ENCODE measurements around the gene GARIN1A. TPM values are rescaled to one million over a fixed set of nuclear protein-coding genes. Genes with fewer than 3 reads are reported as not detected.
"Not testable (repeated sequence)": the region's sequence is repeated elsewhere in the genome, so short reads cannot be mapped to it uniquely, and the experiment has no call there.

The GARIN1A gene
- total RNA-seq, 4 donors from 2014 or later = 0.18 to 8.3 (median 3.5) TPM

GRCh38 chr7:128672927-128673517, 930 bp downstream of the GARIN1A start:
- no peak for DNase-seq

GRCh38 chr7:128673571-128673970, 1.5 kb downstream of the GARIN1A start:
- no peak for TF ChIP-seq CTCF (IDR thresholded peaks at IDR 0.05)
- no peak for TF ChIP-seq POLR2A (IDR thresholded peaks at IDR 0.05)
- Histone ChIP-seq H3K27ac (no peak overlapping the region), H3K9me3 (no peaks in the 10 kb centered on the region), H3K4me1 (no peaks in the 10 kb centered on the region), H3K4me3 (no peak overlapping the region), H3K27me3 (no peaks in the 10 kb centered on the region), H3K36me3 (no peaks in the 10 kb centered on the region)
- DNase-seq = no peak

More at GRCh38 chr7:128672927-128673517, 930 bp downstream of the GARIN1A start:
- H3K4me1 ChIP-seq = no peaks in the 10 kb centered on the region
- no peaks in the 10 kb centered on the region for H3K9me3 ChIP-seq
- no peaks in the 10 kb centered on the region for H3K27me3 ChIP-seq
- TF ChIP-seq POLR2A (IDR thresholded peaks at IDR 0.05) (no peak), CTCF (IDR thresholded peaks at IDR 0.05) (peak in 3 of 6 experiments; percentile 7 to 8 (median 8))
- H3K4me3 ChIP-seq = no peak overlapping the region
- no peak overlapping the region for H3K27ac ChIP-seq
- H3K36me3 ChIP-seq = no peaks in the 10 kb centered on the region

DNA sequence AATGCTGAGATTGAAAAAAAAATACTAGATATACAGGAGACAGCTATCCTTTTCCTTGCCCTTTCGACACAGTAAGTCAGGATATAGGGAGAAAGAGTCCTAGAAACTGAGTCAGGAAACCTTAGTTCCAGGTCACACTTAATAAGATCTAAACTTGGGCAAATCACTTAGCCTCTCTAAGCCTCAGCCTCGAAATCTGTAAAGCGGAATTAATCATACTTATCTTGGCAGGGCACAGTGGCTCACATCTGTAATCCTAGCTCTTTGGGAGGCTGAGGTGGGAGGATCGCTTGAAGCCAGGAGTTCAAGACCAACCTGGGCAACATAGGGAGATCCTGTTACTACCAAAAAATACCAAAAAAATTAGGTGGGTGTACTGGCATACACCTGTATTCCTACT, 4.6 kb downstream of the GARIN1A start:
- Histone ChIP-seq H3K27me3 (no peaks in the 10 kb centered on the region), H3K9me3 (no peaks in the 10 kb centered on the region), H3K27ac (no peak overlapping the region), H3K4me1 (no peaks in the 10 kb centered on the region), H3K36me3 (no peaks in the 10 kb centered on the region), H3K4me3 (no peak overlapping the region)
- no peak for DNase-seq
- TF ChIP-seq POLR2A (IDR thresholded peaks at IDR 0.05) (no peak), CTCF (IDR thresholded peaks at IDR 0.05) (no peak)

DNA sequence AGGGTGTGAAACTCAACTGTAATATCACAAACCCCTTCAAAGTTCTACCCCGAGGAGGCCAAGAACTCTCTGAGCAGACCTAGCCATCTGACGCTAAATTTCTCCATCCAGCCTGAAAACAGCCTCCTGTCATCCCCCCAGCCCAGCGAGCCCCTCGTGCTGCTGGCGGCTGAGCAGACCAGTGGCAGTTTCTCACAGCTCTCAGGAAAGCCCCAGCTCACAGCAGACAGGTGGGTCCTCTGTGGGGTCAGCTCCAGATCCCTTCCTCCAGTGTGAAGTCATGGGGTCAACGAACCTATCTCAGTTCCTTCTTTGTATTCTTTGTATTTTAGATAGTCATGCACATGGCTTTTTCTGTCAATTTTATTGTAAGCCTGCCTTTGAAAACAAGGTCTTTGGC, 7.8 kb downstream of the GARIN1A start:
- Histone ChIP-seq H3K27ac (no peak overlapping the region), H3K4me1 (no peaks in the 10 kb centered on the region), H3K36me3 (peaks cover 0 to 6% (median 0%) of the 10 kb centered on the region in 3 donors), H3K9me3 (no peaks in the 10 kb centered on the region), H3K4me3 (no peak overlapping the region), H3K27me3 (no peaks in the 10 kb centered on the region)
- DNase-seq = no peak
- no peak for TF ChIP-seq CTCF (IDR thresholded peaks at IDR 0.05)
- TF ChIP-seq POLR2A (IDR thresholded peaks at IDR 0.05) = no peak

DNA sequence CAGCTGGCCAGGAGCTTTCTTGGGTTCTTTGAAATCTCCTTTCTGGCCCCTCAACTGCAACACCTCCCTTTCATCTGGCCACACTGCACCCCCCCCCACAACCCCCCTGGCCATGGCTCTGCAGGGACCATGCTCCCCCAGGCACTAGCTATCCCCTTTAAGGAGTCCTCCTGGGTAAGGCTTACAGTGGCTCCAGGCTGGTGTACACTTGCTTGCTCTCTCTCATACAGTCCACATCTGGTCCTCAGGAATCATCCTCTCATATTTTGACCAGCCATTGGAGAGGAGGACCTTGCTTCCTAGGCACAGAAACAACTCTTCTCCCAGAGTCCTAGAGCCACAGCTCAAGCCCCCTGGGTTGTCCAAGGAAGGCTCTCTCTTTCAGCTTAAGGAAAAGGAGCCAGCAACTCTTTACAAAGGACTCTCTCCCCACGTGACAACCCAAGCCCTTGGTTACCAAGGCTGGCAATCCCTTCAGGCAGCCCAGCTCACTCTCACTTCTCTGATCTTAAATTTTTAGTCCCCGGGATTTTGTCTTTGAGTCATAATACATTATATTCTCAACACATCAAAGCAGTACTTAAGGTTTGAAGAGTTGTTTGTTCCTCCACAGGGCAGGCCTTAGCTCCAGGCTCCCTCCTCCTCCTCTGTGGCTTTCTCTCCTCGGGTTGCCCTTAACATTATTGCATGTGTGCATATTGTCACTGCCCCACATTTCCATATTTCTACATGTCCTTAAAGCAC, 9.9 kb downstream of the GARIN1A start:
- no peak overlapping the region for H3K4me3 ChIP-seq
- peaks cover 0 to 6% (median 0%) of the 10 kb centered on the region in 3 donors for H3K36me3 ChIP-seq
- no peak overlapping the region for H3K27ac ChIP-seq
- no peaks in the 10 kb centered on the region for H3K27me3 ChIP-seq
- no peak for DNase-seq
- no peaks in the 10 kb centered on the region for H3K9me3 ChIP-seq
- H3K4me1 ChIP-seq = no peaks in the 10 kb centered on the region
- TF ChIP-seq POLR2A (IDR thresholded peaks at IDR 0.05) (no peak), CTCF (IDR thresholded peaks at IDR 0.05) (no peak)

DNA sequence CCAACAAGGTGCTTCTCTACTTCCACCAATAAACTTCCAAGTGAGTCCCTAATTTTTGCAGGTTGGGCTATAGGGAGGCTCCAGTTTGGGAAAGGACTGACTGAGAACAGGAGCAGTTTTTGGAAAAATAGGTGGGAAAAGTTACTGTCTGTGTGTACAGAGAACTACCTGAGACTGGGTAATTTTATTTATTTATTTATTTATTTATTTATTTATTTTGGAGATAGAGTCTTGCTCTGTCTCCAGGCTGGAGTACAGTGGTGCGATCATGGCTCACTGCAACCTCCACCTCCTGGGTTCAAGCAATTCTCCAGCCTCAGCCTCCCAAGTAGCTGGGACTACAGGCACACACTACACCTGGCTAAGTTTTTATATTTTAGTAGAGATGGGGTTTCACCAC, 11.2 kb downstream of the GARIN1A start:
- not testable (repeated sequence) for H3K4me3 ChIP-seq, DNase-seq, H3K36me3 ChIP-seq, H3K27ac ChIP-seq, H3K27me3 ChIP-seq, H3K4me1 ChIP-seq, H3K9me3 ChIP-seq

- not testable (repeated sequence) for H3K27ac ChIP-seq
These were observed 11.6 kb downstream of the GARIN1A start for GRCh38 chr7:128683738-128684137.

More at GRCh38 chr7:128683738-128684137, 11.6 kb downstream of the GARIN1A start:
- not testable (repeated sequence) for H3K4me1 ChIP-seq, H3K9me3 ChIP-seq, H3K4me3 ChIP-seq, H3K36me3 ChIP-seq, DNase-seq, H3K27me3 ChIP-seq

All from Peyer's patch (tissue), 4 donors.